HG03460 (cell line): ENCODE data around the gene TVP23A.
"Not testable (repeated sequence)": the region's sequence is repeated elsewhere in the genome, so short reads cannot be mapped to it uniquely, and the experiment has no call there.

Experiments used
- ATAC-seq: cut with Tn5 transposase; IDR thresholded peaks from one replicate; pipeline ENCODE4 v1.9.1; 2021; ENCODE audit not compliant: unreplicated experiment

TVP23A gene

DNA sequence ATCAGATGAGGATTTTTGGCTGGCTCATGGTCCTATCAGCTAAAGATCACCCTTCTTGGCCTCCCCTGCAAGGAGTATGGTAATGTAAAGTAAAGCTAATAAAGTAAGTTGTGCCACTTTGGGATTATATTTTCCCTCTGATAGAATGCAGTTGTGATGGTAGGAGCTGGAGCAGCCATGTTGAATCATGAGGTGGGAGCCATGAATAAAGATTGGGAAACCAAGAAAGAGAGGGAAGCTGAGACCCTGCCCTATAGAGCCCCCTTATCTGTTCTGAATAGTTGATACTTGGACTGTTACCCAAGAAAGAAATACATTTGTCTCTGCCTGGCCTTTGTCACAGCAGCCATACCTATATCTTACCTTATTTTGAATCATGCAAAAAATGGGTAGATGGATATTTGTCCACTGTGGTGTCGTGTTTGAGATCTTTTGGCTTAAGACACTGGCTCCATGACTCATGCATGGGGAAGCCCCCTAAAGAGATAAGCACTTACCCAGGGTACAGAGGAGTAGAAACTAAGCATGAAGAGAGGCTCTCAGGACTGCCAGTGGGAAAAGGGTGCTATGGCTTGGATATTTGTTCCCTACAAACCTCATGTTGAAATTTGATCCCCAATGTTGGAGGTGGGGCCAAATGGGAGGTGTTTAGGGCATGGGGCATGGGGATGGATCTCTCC lies 17.7 kb upstream of the TVP23A start:
- no peak for ATAC-seq

DNA sequence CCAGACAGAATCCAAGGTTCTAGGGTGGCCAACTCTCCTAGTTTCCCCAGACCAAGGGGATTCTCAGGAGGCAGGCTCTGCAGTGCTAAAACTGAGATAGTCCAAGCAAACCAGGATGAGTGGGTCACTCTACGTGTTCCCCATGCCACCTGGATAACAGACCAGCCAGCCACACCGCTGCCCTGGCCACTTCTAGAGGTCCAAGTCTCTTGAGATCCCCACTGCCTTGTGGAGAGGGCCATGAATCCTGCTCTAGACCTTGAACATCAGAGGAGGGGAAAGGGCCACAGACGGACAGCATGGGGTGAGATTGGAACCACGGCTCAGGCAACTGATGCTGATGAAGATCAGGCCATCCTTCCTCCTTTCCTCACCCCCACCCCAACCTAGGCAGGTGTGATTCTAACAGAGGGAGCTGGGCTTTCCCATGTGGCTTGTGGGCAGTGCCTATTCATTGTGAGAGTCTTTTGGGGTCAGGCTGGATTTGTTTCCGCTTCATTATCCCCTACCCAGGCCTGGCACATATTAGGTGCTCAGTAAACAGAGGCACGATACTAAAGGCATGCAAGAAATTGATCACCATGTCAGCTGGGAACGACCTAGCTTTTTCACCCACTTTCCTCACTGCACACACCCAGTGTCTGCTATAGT lies 16.8 kb upstream of the TVP23A start:
- ATAC-seq, result no peak

DNA sequence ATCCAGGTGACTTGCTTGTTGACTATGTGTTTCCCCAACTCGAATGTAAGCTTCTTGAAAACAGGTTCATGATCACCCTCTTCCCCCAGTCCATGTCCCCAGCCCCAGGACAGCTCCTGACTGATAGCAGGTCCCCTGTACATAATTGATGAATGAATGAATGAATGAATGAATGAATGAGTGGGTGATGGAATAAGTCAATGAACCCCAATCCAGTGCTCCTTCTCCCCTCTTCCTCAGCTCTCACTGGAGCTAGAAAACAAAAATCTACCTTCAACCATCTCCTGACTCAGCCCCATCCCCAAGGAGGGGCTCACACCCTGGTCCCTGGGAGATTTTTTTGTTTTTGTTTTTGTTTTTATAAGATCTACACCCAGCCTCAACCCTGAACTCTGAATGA lies 16.2 kb upstream of the TVP23A start:
- no peak for ATAC-seq

- no peak for ATAC-seq
Measured at GRCh38 chr16:10834130-10834529, 15.5 kb upstream of the TVP23A start.

GRCh38 chr16:10833271-10833670 lies 14.7 kb upstream of the TVP23A start:
- no peak for ATAC-seq

DNA sequence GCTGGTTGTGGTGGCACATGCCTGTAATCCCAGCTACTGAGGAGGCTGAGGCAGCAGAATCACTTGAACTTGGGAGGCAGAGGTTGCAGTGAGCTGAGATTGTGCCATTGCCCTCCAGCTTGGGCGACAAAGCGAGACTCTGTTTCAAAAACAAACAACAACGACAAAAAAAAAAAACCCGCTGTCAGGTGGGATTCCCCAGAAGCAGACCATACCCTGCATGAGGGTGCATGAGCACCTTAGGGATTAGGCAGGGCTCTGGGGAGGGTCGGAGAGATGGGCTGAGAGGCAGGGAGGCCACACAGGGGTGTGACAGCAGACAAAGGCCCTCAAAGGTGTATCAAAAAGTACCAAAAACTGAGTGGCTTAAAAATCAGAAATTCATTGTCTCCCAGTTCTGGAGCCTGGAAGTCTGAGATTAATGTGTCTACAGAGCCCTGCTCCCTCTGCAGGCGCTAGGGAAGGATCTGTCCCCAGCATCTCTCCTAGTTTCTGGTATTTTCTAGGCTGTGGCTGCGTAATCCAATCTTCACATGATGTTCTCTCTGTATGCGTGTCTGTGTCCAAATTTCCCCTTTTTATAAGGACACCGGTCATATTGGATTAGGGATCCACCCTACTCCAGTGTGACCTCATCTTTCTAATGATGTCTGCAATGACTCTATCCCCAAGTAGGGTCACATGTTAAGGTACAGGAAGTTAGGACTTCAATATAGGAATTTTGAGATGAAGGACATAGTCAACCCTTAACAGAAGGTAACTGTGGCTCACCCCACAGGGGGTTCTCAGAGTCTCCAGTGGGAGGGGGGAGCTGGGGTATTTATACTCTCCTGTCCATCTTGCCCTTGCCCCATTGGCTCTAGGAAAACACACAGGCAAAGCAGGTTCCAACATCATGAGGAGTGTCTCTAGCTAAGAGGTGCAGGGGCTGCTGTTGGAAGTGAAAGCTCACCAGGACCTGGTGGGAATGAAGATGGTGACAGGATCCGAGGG lies 13.6 kb upstream of the TVP23A start:
- no peak for ATAC-seq

DNA sequence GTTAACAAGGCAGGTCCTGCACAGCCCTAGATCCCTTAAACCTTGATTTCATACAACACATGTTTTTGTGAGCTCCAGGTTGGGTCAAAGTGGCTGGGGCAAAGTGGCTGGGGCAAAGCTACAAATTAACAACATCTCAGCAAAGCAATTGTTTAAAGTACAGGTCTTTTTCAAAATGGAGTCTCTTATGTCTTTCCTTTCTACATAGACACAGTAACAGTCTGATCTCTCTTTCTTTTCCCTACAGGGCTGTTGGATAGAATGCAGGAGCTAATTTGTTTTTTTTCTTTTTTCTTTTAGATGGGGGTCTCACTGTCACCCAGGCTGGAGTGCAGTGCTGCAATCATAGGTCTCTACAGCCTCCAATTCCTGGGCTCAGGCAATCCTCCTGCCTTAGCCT lies 11.6 kb upstream of the TVP23A start:
- not testable (repeated sequence) for ATAC-seq

DNA sequence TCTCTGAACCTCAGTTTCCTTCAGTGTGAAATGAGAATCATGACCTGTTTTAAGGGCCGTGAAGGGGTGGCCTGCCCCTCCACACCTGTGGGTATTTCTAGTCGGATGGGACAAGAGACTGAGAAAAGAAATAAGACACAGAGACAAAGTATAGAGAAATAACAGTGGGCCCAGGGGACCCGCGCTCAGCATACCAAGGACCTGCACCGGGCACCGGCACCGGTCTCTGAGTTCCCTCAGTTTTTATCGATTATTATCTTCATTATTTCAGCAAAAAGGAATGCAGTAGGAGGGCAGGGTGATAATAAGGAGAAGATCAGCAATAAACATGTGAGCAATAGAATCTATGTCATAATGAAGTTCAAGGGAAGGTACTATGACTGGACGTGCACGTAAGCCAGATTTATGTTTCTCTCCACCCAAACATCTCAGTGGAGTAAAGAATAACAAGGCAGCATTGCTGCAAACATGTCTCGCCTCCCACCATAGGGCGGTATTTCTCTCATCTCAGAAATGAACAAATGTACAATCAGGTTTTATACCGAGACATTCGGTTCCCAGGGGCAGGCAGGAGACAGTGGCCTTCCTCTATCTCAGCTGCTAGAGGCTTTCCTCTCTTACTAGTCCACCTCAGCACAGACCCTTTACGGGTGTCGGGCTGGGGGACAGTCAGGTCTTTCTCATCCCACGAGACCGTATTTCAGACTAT lies 10.9 kb upstream of the TVP23A start:
- ATAC-seq, result not testable (repeated sequence)

- no peak for ATAC-seq
Measured at GRCh38 chr16:10828851-10829366, 10.3 kb upstream of the TVP23A start.

GRCh38 chr16:10827691-10828341 lies 9.2 kb upstream of the TVP23A start:
- no peak for ATAC-seq

DNA sequence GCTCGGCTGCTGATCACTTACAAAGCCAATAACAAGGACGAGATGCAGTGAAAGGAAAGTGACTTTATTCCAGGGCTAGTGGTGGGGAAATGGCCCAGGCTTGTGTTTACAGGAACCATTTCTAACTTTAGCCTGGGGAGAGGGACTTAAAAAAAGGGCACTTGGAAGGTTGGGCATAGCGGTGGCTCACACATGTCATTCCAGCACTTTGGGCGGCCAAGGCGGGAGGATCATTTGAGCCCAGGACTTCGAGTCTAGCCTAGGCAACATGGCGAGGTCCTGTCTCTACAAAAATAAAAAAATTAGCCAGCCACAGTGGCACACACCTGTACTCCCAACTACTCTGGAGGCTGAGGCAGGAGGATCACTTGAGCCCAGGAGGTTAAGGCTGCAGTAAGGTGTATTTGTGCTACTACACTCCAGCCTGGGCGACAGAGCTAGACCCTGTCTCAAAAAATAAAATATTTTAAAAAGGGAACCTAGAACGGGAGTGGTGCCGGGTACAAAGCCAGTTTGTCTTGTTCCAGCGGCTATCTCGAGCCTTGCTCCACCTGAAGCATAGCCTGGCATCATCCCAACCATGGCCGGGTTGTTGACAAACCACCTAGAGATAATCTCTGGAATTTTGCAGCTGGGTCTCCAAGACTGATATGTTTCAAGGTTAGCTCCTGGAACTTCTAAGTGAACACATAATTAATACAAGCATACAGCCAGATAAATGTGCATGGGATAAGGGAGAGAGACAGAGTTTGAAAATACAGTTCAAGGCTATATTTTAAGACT lies 5.7 kb upstream of the TVP23A start:
- ATAC-seq, result no peak

- no peak for ATAC-seq
Measured at GRCh38 chr16:10822702-10823101, 4.1 kb upstream of the TVP23A start.

DNA sequence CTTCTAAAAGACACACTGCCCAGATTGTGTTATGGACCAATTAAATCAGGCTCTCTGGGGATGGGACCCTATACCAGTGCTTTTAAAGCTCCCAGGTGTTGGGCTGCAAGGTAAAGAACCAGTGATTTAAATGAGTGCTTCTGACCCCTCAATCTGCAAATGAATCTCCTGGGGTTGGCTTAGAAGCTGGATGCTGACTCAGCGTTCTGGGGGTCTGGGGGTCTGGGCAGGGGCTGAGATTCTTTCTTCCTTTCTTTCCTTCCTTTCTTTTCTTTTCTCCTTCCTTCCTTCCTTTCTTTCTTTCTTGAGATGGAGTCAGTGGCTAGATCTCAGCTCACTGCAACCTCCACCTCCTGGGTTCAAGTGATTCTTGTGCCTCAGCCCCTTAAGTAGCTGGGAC lies 2.0 kb upstream of the TVP23A start:
- no peak for ATAC-seq

GRCh38 chr16:10817514-10817913 lies 1.1 kb downstream of the TVP23A start:
- ATAC-seq, result no peak

GRCh38 chr16:10813099-10813455 lies 5.5 kb downstream of the TVP23A start:
- no peak for ATAC-seq

GRCh38 chr16:10812312-10813098 lies 6.1 kb downstream of the TVP23A start:
- ATAC-seq, result no peak

GRCh38 chr16:10809706-10810105 lies 8.9 kb downstream of the TVP23A start:
- ATAC-seq, result no peak

DNA sequence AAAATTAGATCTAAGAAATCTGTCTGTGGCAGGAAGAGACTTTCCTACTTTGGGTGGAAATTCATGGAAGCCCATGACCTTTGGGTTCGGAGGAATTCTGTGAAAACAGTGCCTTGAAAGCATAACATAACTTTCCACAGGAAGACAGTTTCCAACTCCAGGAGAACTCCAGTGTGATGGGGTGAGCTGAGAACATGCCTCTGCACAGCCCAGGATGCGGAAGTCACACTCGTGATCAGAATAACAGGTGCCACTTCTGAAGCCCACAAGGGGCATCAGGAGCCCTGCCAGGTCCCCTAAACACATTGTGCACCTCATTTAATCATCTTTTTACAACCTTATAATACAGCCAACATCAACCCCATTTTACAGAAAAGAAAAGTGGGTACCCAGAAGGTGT lies 9.7 kb downstream of the TVP23A start:
- no peak for ATAC-seq

- ATAC-seq, result no peak
Measured at GRCh38 chr16:10808218-10808617, 10.4 kb downstream of the TVP23A start.
